Measurements from ENCODE around the gene TEAD1.

- no peak for TF ChIP-seq CTCF (IDR thresholded peaks at IDR 0.05; ENCODE audit: extremely low read depth in 1 of 2, insufficient read depth in 1 of 2, low read depth in 1 of 2, low read length in 2 of 2)
- TF ChIP-seq EZH2 (IDR thresholded peaks at IDR 0.05; ENCODE audit: borderline replicate concordance, low read depth, low read length, severe bottlenecking): no peak
- no peak for TF ChIP-seq FOS (IDR thresholded peaks at IDR 0.05; ENCODE audit: borderline replicate concordance, insufficient read depth, low read length)
- no peak for TF ChIP-seq POLR2A (IDR thresholded peaks at IDR 0.05; ENCODE audit: low read depth, low read length)
- no peak for TF ChIP-seq GATA2 (IDR thresholded peaks at IDR 0.05; ENCODE audit: insufficient read depth, insufficient read length, low read depth, low read length)
- TF ChIP-seq JUN (IDR thresholded peaks at IDR 0.05; ENCODE audit: borderline replicate concordance, insufficient read depth, insufficient read length, low read depth): no peak
- no peak for TF ChIP-seq POLR2AphosphoS5 (IDR thresholded peaks at IDR 0.05; ENCODE audit: insufficient read depth, low read depth, low read length)
- TF ChIP-seq MYC (IDR thresholded peaks at IDR 0.05; ENCODE audit: low read depth, low read length): no peak
Measured at GRCh38 chr11:12783765-12784164, 109.5 kb downstream of the TEAD1 start.
